Heart right ventricle (tissue), 16 donors: ENCODE data around the gene DPP9. TPM values are rescaled to one million over a fixed set of nuclear protein-coding genes. Genes with fewer than 3 reads are reported as not detected.

Experiments
- ATAC-seq, 8 donors: fragments of 200-7000 bp; cut with Tn5 transposase; one replicate each; pipeline ENCODE4 v1.9.1; 2020; ENCODE audit warnings: mild to moderate bottlenecking in 8 of 8, moderate library complexity in 8 of 8, moderate number of reproducible peaks in 1 of 8
- DNase-seq, 2 donors: peaks; one replicate each; pipeline ENCODE4 v3.0.0-alpha.2; 2020
- H3K27ac ChIP-seq, 10 donors: fragments of 200-600 bp; sonication (generic) in 2 of 10; one replicate each; pipeline versions ENCODE4 v1.5.0 to v1.8.0; 2020 to 2022; ENCODE audit warnings: mild to moderate bottlenecking in 3 of 10
- H3K27me3 ChIP-seq, 7 donors: fragments of 200-600 bp; one replicate each; pipeline ENCODE4 v1.8.0; 2021 to 2022; ENCODE audit warnings: mild to moderate bottlenecking in 2 of 7
- H3K36me3 ChIP-seq, 9 donors: fragments of 200-600 bp; sonication (generic) in 1 of 9; one replicate each; pipeline versions ENCODE4 v1.5.0 to v1.8.0; 2020 to 2022; ENCODE audit warnings: mild to moderate bottlenecking in 2 of 9
- H3K4me1 ChIP-seq, 9 donors: fragments of 200-600 bp; sonication (generic) in 1 of 9; one replicate each; pipeline versions ENCODE4 v1.5.0 to v1.8.0; 2020 to 2022; ENCODE audit warnings: mild to moderate bottlenecking in 4 of 9
- H3K4me3 ChIP-seq, 10 donors: fragments of 200-600 bp; sonication (generic) in 2 of 10; one replicate each; pipeline versions ENCODE4 v1.5.0 to v1.8.0; 2020 to 2022; ENCODE audit warnings: mild to moderate bottlenecking in 7 of 10, moderate library complexity in 2 of 10
- H3K9me3 ChIP-seq, 11 donors: fragments of 200-600 bp in 10 of 11; sonication (generic) in 2 of 11; one replicate each; pipeline versions ENCODE4 v1.5.0 to v1.8.0; 2013 to 2022; ENCODE audit warnings: mild to moderate bottlenecking in 2 of 11, control low read depth in 1 of 11, moderate library complexity in 1 of 11
- CTCF ChIP-seq, 9 donors: fragments of 200-600 bp; sonication (generic) in 2 of 9; IDR thresholded peaks; one replicate each; pipeline versions ENCODE4 v1.5.0 to v1.8.0; 2021 to 2022; ENCODE audit warnings: antibody characterized with exemption in 9 of 9, mild to moderate bottlenecking in 5 of 9, moderate library complexity in 1 of 9
- WGBS, 2 donors: extraction: QIAGEN DNeasy Blood & Tissue Kit; methylation state at CpG; one replicate each; pipeline ENCODE4 v1.1.7; 2013; ENCODE audit warnings: inconsistent platforms in 1 of 2; 5-methylcytosine and 5-hydroxymethylcytosine counted together
- intact Hi-C, 10 donors: fragments of 100-400 bp; cut with DNase I; formaldehyde crosslinking; loops; one replicate each; pipeline versions ENCODE4 v1.11.1 to v1.14.2; 2022
- polyA plus RNA-seq, 2 donors: library from polyadenylated mRNA; stranded (reverse); fragments of 200-250 nt; gene quantifications; one replicate each; pipeline ENCODE4 v1.2.3, GENCODE V29; 2013
- total RNA-seq, 10 donors: library from RNA; stranded (reverse); fragmentation: NEBNext Ultra II Directional in 3 of 10; extraction: Animal tissue kit (Norgen Biotek cat#: 25700) in 3 of 10; gene quantifications; one replicate each; pipeline versions ENCODE4 v1.2.1 to v1.2.4, GENCODE V29; 2021 to 2023
- donor health status: Arrhythmogenic right ventricular cardiomyopathy.
- donor health status: ischemic (EF 13 %, LVEDD 7.1; RV severe dilation, severe dysfunction).
- donor health status: healthy with polysubstance abuse.
- donor health status: DM: no; HTN: yes; CAD: no.
- donor health status: DM: no; HTN: no; CAD: no.
- donor health status: ischemic (EF 25% LVEDD 6.9; RV normal size, moderate dysfunction).
- donor health status: ischemic (EF 25% LVEDD 5.7; RV mildly dilated, moderate dysfunction).
- donor health status: healthy.
- donor health status: DM: yes; HTN: yes; CAD: no.
- donor health status: Ischemic cardiomyopathy.
- donor health status: ischemic (EF 35%, LVEDD 5.7; RV mildly dilated, moderate dysfunction).
- donor health status: nonischemic (EF 11% LVEDD 7.7; RV severe dilation, severe dysfunction).
- donor health status: DM: yes; HTN: yes; CAD: no.
- donor health status: PGD.
- donor health status: ischemic (EF 29% LVEDD 5.4; RV normal size, mild dysfunction).
- donor health status: nonischemic (EF 23%, LVEDD 6.1; RV moderate dilation, normal function).

Gene DPP9
- total and polyA plus RNA-seq, 12 donors, result 34.0 to 52.2 (median 43.2) TPM

DNA sequence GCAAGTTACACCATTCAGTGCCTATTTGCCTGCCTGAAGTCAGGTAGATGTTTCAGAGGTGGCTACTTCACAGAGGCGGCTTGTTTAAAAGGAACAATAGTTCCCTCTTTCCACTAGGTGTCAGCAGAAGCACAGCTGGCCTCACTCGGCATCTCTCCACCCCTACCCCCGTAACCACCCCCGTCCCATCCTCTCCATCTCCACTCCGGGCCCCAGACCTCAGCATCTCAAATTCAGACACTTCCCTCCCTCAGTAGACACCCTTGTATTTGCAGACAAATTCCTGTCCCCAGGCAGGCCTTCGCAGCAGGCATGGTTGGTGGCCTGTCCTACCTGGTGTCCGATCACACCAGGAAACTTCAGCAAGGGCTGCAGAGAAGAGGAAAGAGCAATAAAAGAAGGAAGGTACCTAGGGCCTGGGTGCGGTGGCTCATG lies 9.1 kb upstream of the DPP9 start:
- Histone ChIP-seq H3K27ac (no peak overlapping the region), H3K4me3 (no peak overlapping the region), H3K9me3 (no peaks in the 10 kb centered on the region), H3K27me3 (peaks cover 0 to 9% (median 0%) of the 10 kb centered on the region in 7 donors), H3K4me1 (peaks cover 0 to 8% (median 2%) of the 10 kb centered on the region in 9 donors), H3K36me3 (no peaks in the 10 kb centered on the region)
- ATAC-seq, result peak; percentile 72 to 91 (median 86)
- TF ChIP-seq CTCF (IDR thresholded peaks at IDR 0.05), result peak; percentile 51 to 83 (median 76)
- peak in 1 of 2 donors; percentile 44 for DNase-seq
- WGBS, 2 donors, result 12 to 19% methylated on average over 8 of the region's 8 CpGs
- intact Hi-C loops, result loop anchor here (1.0 to 10.0 kb wide), 8 partner anchors 35 to 72 kb away; partner anchors contain the start of gene FEM1A (in 3 of the 10)

GRCh38 chr19:4730740-4731171 lies 7.1 kb upstream of the DPP9 start:
- Histone ChIP-seq H3K27me3 (peaks cover 0 to 4% (median 0%) of the 10 kb centered on the region in 7 donors), H3K9me3 (no peaks in the 10 kb centered on the region), H3K4me3 (no peak overlapping the region), H3K36me3 (no peaks in the 10 kb centered on the region), H3K4me1 (peaks cover 0 to 8% (median 2%) of the 10 kb centered on the region in 9 donors), H3K27ac (no peak overlapping the region)
- intact Hi-C loops, result loop anchor here in 6 of 10 donors (1.0 to 10.0 kb wide), 5 partner anchors 37 to 74 kb away; no protein-coding TSS in a partner anchor
- ATAC-seq, result peak in 6 of 8 donors; percentile 12 to 38 (median 28)
- WGBS, 2 donors, result 96 to 100% methylated on average over 1 of the region's 1 CpG
- TF ChIP-seq CTCF (IDR thresholded peaks at IDR 0.05), result peak in 7 of 9 donors; percentile 40 to 54 (median 48)
- DNase-seq, result peak in 1 of 2 donors; percentile 42

- no peak for ATAC-seq
- intact Hi-C loops, result loop anchor here in 1 of 10 donors (5.0 kb wide), 1 partner anchor 183 kb away; no protein-coding TSS in a partner anchor
- 83 to 85% methylated on average over 10 of the region's 10 CpGs for WGBS, 2 donors
Observed at GRCh38 chr19:4728871-4729270, 5.2 kb upstream of the DPP9 start.

More at GRCh38 chr19:4728871-4729270, 5.2 kb upstream of the DPP9 start:
- Histone ChIP-seq H3K27me3 (no peaks in the 10 kb centered on the region), H3K9me3 (no peaks in the 10 kb centered on the region), H3K36me3 (no peaks in the 10 kb centered on the region), H3K27ac (no peak overlapping the region), H3K4me1 (peaks cover 2 to 20% (median 6%) of the 10 kb centered on the region in 9 donors), H3K4me3 (no peak overlapping the region)
- no peak for TF ChIP-seq CTCF (IDR thresholded peaks at IDR 0.05)
- DNase-seq, result no peak
